Osteocyte (in vitro differentiated cells): ENCODE data around the gene CDCA4. TPM values are rescaled to one million over a fixed set of nuclear protein-coding genes. Genes with fewer than 3 reads are reported as not detected.

ENCODE experiments used
- DNase-seq: peaks from one replicate; pipeline ENCODE4 v3.0.0; 2021; ENCODE audit warnings: mixed read lengths; ENCODE audit not compliant: unreplicated experiment; ENCODE audit errors: extremely low spot score
- H3K27ac Mint-ChIP-seq: one replicate; pipeline ENCODE4 v1.8.0; 2021; ENCODE audit warnings: mild to moderate bottlenecking, mixed read lengths; ENCODE audit not compliant: unreplicated experiment
- H3K27me3 Mint-ChIP-seq: one replicate; pipeline ENCODE4 v1.8.0; 2021; ENCODE audit warnings: mixed read lengths; ENCODE audit not compliant: unreplicated experiment
- H3K36me3 Mint-ChIP-seq: one replicate; pipeline ENCODE4 v1.8.0; 2021; ENCODE audit warnings: mixed read lengths; ENCODE audit not compliant: unreplicated experiment
- H3K4me1 Mint-ChIP-seq: one replicate; pipeline ENCODE4 v1.8.0; 2021; ENCODE audit warnings: mixed read lengths; ENCODE audit not compliant: unreplicated experiment
- H3K4me3 Mint-ChIP-seq: one replicate; pipeline ENCODE4 v1.8.0; 2021; ENCODE audit warnings: mild to moderate bottlenecking, moderate library complexity, mixed read lengths; ENCODE audit not compliant: unreplicated experiment
- H3K9me3 Mint-ChIP-seq: one replicate; pipeline ENCODE4 v1.8.0; 2021; ENCODE audit warnings: mixed read lengths; ENCODE audit not compliant: unreplicated experiment
- CTCF ChIP-seq: fragments of 200-600 bp; sonication (generic); IDR thresholded peaks from 2 replicates; pipeline ENCODE4 v1.5.0; 2021; ENCODE audit warnings: antibody characterized with exemption, mild to moderate bottlenecking, moderate library complexity
- total RNA-seq: library from RNA; stranded (reverse); gene quantifications from 2 replicates; pipeline ENCODE4 v1.2.1, GENCODE V29; 2021

Gene CDCA4
- total RNA-seq, 1 donor from 2014 or later, result 14.6 TPM

GRCh38 chr14:105052110-105052458, 31.2 kb upstream of the CDCA4 start:
- no peak overlapping the region for H3K27ac Mint-ChIP-seq
- H3K4me1 Mint-ChIP-seq, result no peaks in the 10 kb centered on the region
- H3K9me3 Mint-ChIP-seq, result no peaks in the 10 kb centered on the region
- peaks cover 2% of the 10 kb centered on the region for H3K27me3 Mint-ChIP-seq
- TF ChIP-seq CTCF, result no peak
- H3K36me3 Mint-ChIP-seq, result no peaks in the 10 kb centered on the region
- H3K4me3 Mint-ChIP-seq, result no peak overlapping the region
- no peak for DNase-seq

DNA sequence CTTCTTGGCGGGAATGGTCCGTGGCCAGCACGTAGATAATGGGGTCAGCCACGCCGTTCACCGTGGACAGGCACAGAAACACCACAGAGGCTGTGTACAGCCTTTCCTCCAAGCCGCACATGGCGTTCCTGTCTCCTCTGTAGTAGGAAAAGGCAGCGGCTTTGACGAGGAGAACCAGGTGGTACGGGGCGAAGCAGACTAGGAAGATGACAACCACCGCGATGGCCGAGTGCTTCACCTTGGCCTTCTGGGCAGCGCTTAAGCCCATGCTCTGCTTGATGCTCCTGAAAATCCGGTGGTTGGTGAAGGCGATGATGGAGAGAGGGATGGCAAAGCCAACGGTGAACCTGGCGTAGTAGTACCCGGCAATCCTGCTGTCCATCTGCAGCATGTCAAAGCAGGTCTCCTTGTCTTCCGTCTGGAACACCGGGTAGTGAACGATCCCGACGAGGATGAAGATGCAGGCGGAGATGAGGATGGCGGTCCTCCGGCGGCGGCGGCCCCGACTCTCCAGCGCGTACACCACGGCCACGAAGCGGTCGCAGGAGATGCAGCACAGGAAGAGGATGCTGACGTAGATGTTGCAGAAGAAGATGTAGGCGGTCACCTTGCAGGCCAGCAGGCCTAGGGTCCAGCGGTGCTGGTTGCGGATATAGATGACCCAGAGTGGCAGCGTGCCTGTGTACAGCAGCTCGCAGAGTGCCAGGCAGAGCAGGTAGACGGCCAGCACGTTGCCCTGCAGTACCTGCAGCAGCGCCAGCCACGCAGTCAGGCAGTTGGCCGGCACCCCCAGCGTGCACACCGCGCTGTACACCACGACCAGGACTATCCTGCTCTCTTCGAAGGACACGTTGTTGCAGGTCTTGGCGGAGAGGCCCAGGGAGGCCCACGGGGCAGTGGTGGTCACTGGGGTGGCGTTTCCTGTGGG, 30.6 kb upstream of the CDCA4 start:
- no peak for TF ChIP-seq CTCF
- H3K4me1 Mint-ChIP-seq, result no peaks in the 10 kb centered on the region
- peaks cover 2% of the 10 kb centered on the region for H3K27me3 Mint-ChIP-seq
- H3K27ac Mint-ChIP-seq, result no peak overlapping the region
- DNase-seq, result no peak
- no peaks in the 10 kb centered on the region for H3K9me3 Mint-ChIP-seq
- H3K36me3 Mint-ChIP-seq, result no peaks in the 10 kb centered on the region
- H3K4me3 Mint-ChIP-seq, result no peak overlapping the region

GRCh38 chr14:105050551-105050897, 29.6 kb upstream of the CDCA4 start:
- no peaks in the 10 kb centered on the region for H3K36me3 Mint-ChIP-seq
- no peak for TF ChIP-seq CTCF
- H3K4me3 Mint-ChIP-seq, result no peak overlapping the region
- H3K4me1 Mint-ChIP-seq, result peaks cover 2% of the 10 kb centered on the region
- H3K9me3 Mint-ChIP-seq, result no peaks in the 10 kb centered on the region
- H3K27ac Mint-ChIP-seq, result no peak overlapping the region
- peaks cover 2% of the 10 kb centered on the region for H3K27me3 Mint-ChIP-seq
- no peak for DNase-seq

DNA sequence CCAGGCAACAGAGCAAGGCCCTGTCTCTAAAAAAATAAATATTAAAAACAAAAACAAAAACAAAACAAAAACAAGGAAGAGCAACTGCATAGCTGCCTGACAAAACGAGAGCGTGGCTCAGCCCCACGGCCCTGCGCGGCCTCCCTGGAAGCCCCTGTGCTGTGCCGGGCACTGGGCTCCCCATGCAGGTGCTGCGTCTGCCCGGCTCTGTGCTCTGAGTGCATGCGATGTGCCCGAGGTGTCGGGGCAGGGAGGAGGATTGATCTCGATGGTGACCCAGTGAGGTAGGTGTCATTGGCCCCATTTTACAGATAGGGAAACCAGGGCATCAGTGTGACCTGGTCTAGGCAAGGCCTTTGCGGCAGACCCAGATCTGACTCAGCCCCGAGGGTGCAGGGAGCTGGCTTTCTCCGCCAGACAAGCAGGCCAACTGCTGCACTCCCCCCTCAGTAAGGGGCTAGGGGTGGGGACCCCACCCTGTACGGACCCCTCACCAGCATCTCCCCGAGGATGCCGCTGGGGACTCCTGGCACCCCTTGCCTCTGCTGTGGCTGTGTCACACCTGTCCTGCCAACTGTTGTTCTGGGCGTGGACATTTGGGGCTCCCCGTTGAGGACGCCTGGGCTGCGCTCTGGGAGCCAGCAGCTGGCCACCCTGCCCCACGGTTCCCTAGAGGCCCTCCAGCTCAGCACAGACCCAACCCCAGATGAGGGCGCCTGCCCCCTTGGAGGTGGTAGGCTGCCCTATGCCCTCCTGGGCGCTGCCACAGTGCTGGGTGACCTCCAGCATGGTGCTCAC, 29.1 kb upstream of the CDCA4 start:
- DNase-seq, result no peak
- Mint-ChIP-seq H3K36me3 (no peaks in the 10 kb centered on the region), H3K27me3 (no peaks in the 10 kb centered on the region), H3K27ac (no peak overlapping the region), H3K4me1 (peaks cover 2% of the 10 kb centered on the region), H3K4me3 (no peak overlapping the region), H3K9me3 (no peaks in the 10 kb centered on the region)
- no peak for TF ChIP-seq CTCF
